Measurements from ENCODE around the gene STAT5B.
A peak's percentile ranks its signal among the peaks of the same experiment; 100 is the strongest.

DNA sequence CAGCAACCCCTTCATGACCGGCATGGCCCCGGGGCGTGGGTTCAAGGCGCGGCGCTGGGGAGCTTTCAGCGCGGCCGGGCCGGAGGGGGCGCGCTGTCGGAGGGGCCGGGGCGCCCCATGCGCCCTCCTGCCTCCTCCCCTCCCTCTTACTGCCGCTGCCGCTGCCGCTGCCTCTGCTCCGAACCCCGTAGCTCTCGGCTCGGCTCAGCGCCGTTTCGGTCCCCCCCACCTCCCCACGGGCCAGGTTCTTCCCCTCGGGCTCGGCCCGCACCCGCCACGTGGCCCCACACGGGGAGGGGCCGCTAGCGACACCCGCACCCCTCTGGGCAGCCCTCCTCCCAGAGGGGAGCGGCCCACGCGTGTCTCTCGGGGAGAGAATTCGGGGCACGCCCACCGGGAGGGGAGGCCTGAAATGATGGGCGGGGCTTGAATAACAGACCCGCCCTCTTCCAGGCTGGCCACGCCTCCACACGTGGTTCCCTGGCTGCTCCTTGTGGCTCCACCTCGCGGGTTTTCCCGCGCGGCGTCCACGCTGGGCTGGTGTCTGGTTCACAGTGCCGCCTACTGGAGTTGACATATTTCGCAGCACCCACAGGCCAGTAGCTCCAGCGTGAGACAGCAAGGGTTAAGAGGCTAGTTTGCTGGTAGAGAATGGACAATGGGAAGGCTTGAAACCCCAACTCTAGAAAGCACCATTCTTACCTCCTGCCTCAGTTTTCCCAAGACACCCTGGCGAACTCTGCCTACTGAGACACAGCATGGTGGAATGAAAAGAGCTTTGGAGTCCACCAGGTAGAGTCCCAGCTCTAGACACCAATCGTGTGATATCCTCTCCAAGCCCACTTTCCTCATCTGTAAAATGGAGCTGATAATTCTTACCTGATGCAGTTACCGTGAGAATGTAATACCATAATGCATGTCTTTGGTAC lies 95.0 kb downstream of the STAT5B start, which contains the start of gene KCNH4:
- TF ChIP-seq POLR2AphosphoS5 (IDR thresholded peaks at IDR 0.05; ENCODE audit: low read depth, low read length) = no peak
- TF ChIP-seq, protein P1, sequence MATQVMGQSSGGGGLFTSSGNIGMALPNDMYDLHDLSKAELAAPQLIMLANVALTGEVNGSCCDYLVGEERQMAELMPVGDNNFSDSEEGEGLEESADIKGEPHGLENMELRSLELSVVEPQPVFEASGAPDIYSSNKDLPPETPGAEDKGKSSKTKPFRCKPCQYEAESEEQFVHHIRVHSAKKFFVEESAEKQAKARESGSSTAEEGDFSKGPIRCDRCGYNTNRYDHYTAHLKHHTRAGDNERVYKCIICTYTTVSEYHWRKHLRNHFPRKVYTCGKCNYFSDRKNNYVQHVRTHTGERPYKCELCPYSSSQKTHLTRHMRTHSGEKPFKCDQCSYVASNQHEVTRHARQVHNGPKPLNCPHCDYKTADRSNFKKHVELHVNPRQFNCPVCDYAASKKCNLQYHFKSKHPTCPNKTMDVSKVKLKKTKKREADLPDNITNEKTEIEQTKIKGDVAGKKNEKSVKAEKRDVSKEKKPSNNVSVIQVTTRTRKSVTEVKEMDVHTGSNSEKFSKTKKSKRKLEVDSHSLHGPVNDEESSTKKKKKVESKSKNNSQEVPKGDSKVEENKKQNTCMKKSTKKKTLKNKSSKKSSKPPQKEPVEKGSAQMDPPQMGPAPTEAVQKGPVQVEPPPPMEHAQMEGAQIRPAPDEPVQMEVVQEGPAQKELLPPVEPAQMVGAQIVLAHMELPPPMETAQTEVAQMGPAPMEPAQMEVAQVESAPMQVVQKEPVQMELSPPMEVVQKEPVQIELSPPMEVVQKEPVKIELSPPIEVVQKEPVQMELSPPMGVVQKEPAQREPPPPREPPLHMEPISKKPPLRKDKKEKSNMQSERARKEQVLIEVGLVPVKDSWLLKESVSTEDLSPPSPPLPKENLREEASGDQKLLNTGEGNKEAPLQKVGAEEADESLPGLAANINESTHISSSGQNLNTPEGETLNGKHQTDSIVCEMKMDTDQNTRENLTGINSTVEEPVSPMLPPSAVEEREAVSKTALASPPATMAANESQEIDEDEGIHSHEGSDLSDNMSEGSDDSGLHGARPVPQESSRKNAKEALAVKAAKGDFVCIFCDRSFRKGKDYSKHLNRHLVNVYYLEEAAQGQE (IDR thresholded peaks at IDR 0.05; ENCODE audit: insufficient read depth in 1 of 2, low read depth in 2 of 2, low read length in 2 of 2) = peak; percentile 41 to 43; a peak in 2 of 4 replicates
